Ishikawa (cell line): ENCODE results near the gene RAPGEF2.

Experiments
- CEBPB ChIP-seq: IDR thresholded peaks from 2 replicates; pipeline ENCODE4 v1.6.1; 2012
- CREB1 ChIP-seq: IDR thresholded peaks from 2 replicates; pipeline ENCODE4 v1.6.1; 2012; ENCODE audit warnings: low read depth
- EP300 ChIP-seq: IDR thresholded peaks from 2 replicates; pipeline ENCODE4 v1.6.1; 2012; ENCODE audit warnings: borderline replicate concordance
- FOXM1 ChIP-seq: IDR thresholded peaks from 2 replicates; pipeline ENCODE4 v1.6.1; 2012; ENCODE audit warnings: low read depth, borderline replicate concordance
- MAX ChIP-seq: IDR thresholded peaks from 2 replicates; pipeline ENCODE4 v1.6.1; 2012
- NFIC ChIP-seq: IDR thresholded peaks from 2 replicates; pipeline ENCODE4 v1.6.1; 2012
- RAD21 ChIP-seq: IDR thresholded peaks from 2 replicates; pipeline ENCODE4 v1.6.1; 2012; ENCODE audit warnings: low read depth
- REST ChIP-seq: IDR thresholded peaks from 2 replicates; pipeline ENCODE4 v1.6.1; 2012; ENCODE audit warnings: low read depth, mild to moderate bottlenecking
- USF1 ChIP-seq: IDR thresholded peaks from 2 replicates; pipeline ENCODE4 v1.6.1; 2012
- YY1 ChIP-seq: IDR thresholded peaks from 2 replicates; pipeline ENCODE4 v1.6.1; 2012; ENCODE audit warnings: low read depth

- TF ChIP-seq REST = no peak
- TF ChIP-seq YY1 = no peak
- TF ChIP-seq USF1 = no peak
- TF ChIP-seq CEBPB = no peak
- TF ChIP-seq MAX = no peak
- no peak for TF ChIP-seq NFIC
- TF ChIP-seq FOXM1 = no peak
- no peak for TF ChIP-seq EP300
- no peak for TF ChIP-seq CREB1
- no peak for TF ChIP-seq RAD21
Measured at GRCh38 chr4:159269116-159269515, 166.2 kb downstream of the RAPGEF2 start.
